GM18907 (cell line): ENCODE data around the gene ACADM.
"Not testable (repeated sequence)": the region's sequence is repeated elsewhere in the genome, so short reads cannot be mapped to it uniquely, and the experiment has no call there.

Experiments
- ATAC-seq: cut with Tn5 transposase; IDR thresholded peaks from one replicate; pipeline ENCODE4 v1.9.1; 2021; ENCODE audit warnings: mild to moderate bottlenecking, moderate library complexity; ENCODE audit not compliant: unreplicated experiment

Gene ACADM

GRCh38 chr1:75733661-75734060, 9.2 kb downstream of the ACADM start:
- no peak for ATAC-seq

GRCh38 chr1:75736016-75736415, 11.5 kb downstream of the ACADM start:
- no peak for ATAC-seq

GRCh38 chr1:75742047-75742625, 17.6 kb downstream of the ACADM start:
- no peak for ATAC-seq

- ATAC-seq: peak; percentile 91
These were observed 20.8 kb downstream of the ACADM start for GRCh38 chr1:75745276-75745675.

GRCh38 chr1:75757210-75757609, 32.7 kb downstream of the ACADM start:
- not testable (repeated sequence) for ATAC-seq

GRCh38 chr1:75758543-75758942, 34.0 kb downstream of the ACADM start:
- not testable (repeated sequence) for ATAC-seq

- no peak for ATAC-seq
These were observed 39.6 kb downstream of the ACADM start for GRCh38 chr1:75764057-75764655.

- no peak for ATAC-seq
These were observed 41.3 kb downstream of the ACADM start for GRCh38 chr1:75765697-75766355.

- ATAC-seq: no peak
These were observed 43.5 kb downstream of the ACADM start for GRCh38 chr1:75768016-75768415.

- ATAC-seq: no peak
These were observed 46.3 kb downstream of the ACADM start for GRCh38 chr1:75770761-75771160.

- ATAC-seq: no peak
These were observed 47.5 kb downstream of the ACADM start for GRCh38 chr1:75771978-75772377.

- not testable (repeated sequence) for ATAC-seq
These were observed 53.3 kb downstream of the ACADM start for GRCh38 chr1:75777812-75778211.

- not testable (repeated sequence) for ATAC-seq
These were observed 54.2 kb downstream of the ACADM start for GRCh38 chr1:75778694-75779093.

GRCh38 chr1:75780183-75780582, 55.7 kb downstream of the ACADM start:
- not testable (repeated sequence) for ATAC-seq

GRCh38 chr1:75783920-75784319, 59.4 kb downstream of the ACADM start:
- not testable (repeated sequence) for ATAC-seq

GRCh38 chr1:75785320-75785982, 60.9 kb downstream of the ACADM start:
- peak; percentile 27 for ATAC-seq

GRCh38 chr1:75785983-75786853, 61.7 kb downstream of the ACADM start, which contains the start of gene RABGGTB:
Gene RABGGTB, plus strand, starts transcription at chr1:75786256. Its CDS starts 16 bp downstream, at chr1:75786272.
- ATAC-seq: peak; percentile 82

- ATAC-seq: no peak
These were observed 62.5 kb downstream of the ACADM start for GRCh38 chr1:75786901-75787493.

GRCh38 chr1:75787524-75787923, 63.0 kb downstream of the ACADM start:
- ATAC-seq: no peak

- no peak for ATAC-seq
These were observed 65.5 kb downstream of the ACADM start for GRCh38 chr1:75789988-75790387.
